PFSK-1 (cell line): Measurements from ENCODE around the gene TMEM161B.
A peak's percentile ranks its signal among the peaks of the same experiment; 100 is the strongest.

Experiments used
- FOXP2 ChIP-seq: optimal IDR thresholded peaks from 2 replicates; pipeline ENCODE3; 2011; ENCODE audit warnings: borderline replicate concordance, control low read depth, inconsistent platforms; ENCODE audit not compliant: insufficient read depth; ENCODE audit errors: extremely low read length, extremely low read depth
- POLR2AphosphoS5 ChIP-seq: IDR thresholded peaks from 2 replicates; pipeline ENCODE4 v1.6.1; 2012; ENCODE audit warnings: low read depth, mild to moderate bottlenecking, control low read depth, low read length, moderate library complexity
- SIN3A ChIP-seq: IDR thresholded peaks from 2 replicates; pipeline ENCODE4 v1.6.1; 2012; ENCODE audit warnings: mild to moderate bottlenecking, low read length, moderate library complexity, borderline replicate concordance; ENCODE audit not compliant: insufficient read depth
- TAF1 ChIP-seq: IDR thresholded peaks from 2 replicates; pipeline ENCODE4 v1.6.1; 2012; ENCODE audit warnings: low read length, control low read depth, borderline replicate concordance; ENCODE audit not compliant: insufficient read depth
- TF ChIP-seq, protein P1 (sequence below), 2 experiments: IDR thresholded peaks; 2 replicates each; pipeline versions ENCODE4 v1.6.1 to v1.8.0; 2011 to 2012; ENCODE audit warnings: low read depth in 2 of 2, low read length in 2 of 2, control low read depth in 1 of 2, inconsistent platforms in 1 of 2, mild to moderate bottlenecking in 1 of 2, moderate library complexity in 1 of 2; ENCODE audit not compliant: insufficient read depth in 1 of 2

The TMEM161B gene

DNA sequence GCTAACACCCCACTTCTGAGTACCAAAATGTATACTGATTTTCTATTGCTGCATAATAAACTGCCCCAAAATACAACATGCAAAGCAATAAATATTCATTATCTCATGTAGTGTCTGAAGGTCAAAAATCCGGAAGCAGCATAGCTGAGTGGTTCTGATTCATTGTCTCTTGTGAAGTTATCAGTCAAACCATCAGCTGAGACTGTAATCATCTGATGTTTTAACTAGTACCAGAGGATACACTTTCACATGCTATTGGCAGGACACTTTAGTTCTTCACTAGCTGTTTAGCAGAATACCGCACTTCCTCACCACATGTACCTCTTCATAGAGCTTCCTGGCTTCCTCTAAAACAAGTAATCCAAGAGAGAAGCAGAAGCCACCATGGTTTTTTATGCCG lies 12.7 kb upstream of the TMEM161B start:
- TF ChIP-seq SIN3A = no peak
- TF ChIP-seq, protein P1, sequence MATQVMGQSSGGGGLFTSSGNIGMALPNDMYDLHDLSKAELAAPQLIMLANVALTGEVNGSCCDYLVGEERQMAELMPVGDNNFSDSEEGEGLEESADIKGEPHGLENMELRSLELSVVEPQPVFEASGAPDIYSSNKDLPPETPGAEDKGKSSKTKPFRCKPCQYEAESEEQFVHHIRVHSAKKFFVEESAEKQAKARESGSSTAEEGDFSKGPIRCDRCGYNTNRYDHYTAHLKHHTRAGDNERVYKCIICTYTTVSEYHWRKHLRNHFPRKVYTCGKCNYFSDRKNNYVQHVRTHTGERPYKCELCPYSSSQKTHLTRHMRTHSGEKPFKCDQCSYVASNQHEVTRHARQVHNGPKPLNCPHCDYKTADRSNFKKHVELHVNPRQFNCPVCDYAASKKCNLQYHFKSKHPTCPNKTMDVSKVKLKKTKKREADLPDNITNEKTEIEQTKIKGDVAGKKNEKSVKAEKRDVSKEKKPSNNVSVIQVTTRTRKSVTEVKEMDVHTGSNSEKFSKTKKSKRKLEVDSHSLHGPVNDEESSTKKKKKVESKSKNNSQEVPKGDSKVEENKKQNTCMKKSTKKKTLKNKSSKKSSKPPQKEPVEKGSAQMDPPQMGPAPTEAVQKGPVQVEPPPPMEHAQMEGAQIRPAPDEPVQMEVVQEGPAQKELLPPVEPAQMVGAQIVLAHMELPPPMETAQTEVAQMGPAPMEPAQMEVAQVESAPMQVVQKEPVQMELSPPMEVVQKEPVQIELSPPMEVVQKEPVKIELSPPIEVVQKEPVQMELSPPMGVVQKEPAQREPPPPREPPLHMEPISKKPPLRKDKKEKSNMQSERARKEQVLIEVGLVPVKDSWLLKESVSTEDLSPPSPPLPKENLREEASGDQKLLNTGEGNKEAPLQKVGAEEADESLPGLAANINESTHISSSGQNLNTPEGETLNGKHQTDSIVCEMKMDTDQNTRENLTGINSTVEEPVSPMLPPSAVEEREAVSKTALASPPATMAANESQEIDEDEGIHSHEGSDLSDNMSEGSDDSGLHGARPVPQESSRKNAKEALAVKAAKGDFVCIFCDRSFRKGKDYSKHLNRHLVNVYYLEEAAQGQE (IDR thresholded peaks at IDR 0.05; ENCODE audit: insufficient read depth in 1 of 2, low read depth in 2 of 2, low read length in 2 of 2) = no peak
- no peak for TF ChIP-seq TAF1
- TF ChIP-seq FOXP2 = no peak
- TF ChIP-seq POLR2AphosphoS5 = no peak

DNA sequence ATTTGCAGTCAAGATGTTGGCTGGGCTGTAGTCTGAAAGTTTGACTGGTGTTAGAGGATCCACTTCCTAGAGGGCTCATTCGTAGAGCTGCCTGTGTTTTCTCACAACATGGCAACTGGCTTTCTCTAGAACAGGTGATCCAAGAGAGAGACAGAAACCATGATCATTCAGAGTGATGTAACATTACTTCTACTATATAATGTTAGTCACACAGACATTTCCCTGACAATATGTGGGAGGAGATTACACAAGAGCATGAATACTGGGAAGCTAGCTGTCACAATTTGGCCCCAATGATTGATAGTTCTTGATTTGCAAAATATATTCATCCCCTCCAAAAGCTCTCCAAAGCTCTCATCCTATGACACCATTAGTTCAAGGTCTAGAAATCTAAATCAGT lies 10.9 kb upstream of the TMEM161B start:
- TF ChIP-seq FOXP2 (no peak), POLR2AphosphoS5 (peak; percentile 16; the same call in 1 of the 2 replicates)

DNA sequence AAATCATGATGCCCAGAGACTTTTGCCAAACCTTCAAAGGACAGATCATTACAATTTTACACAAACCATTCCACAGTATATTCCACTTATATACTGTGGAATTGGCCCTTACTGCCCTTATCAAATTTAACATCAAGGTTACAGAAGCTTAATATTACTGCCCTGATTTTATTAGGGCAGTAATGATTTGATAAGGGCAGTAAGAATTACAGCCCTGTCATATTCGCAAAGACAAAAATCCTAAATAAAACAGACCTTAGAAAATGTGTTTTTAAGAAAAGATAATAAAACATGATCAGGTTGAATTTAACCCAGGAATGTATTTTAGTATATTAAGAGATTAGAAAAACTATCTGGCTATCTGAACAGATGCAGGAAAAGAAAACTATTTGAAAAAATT lies 7.7 kb upstream of the TMEM161B start:
- no peak for TF ChIP-seq FOXP2
- no peak for TF ChIP-seq SIN3A
- TF ChIP-seq POLR2AphosphoS5 = no peak
- TF ChIP-seq, protein P1 (IDR thresholded peaks at IDR 0.05; ENCODE audit: insufficient read depth in 1 of 2, low read depth in 2 of 2, low read length in 2 of 2) = no peak
- no peak for TF ChIP-seq TAF1

DNA sequence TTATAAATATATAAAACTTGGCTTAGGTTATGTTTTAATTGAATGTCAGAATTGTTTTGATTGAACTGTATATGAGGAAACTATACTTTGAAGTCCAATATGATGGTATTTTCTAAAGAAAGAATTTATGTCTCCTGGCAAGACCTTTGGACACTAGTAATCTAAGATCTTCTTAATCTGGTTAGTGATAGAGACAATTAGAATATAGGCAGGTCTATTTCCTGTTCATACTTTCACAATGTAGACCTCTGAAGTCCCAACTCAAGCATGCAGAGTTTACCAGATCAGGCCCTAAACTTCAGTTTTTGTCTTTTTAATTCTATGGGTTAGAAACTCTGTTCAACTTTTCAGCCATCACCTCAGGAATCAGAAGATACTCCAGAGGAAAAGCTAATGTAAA lies 6.9 kb upstream of the TMEM161B start:
- TF ChIP-seq POLR2AphosphoS5 (no peak), SIN3A (no peak), FOXP2 (no peak), TAF1 (no peak)
- TF ChIP-seq, protein P1 (IDR thresholded peaks at IDR 0.05; ENCODE audit: insufficient read depth in 1 of 2, low read depth in 2 of 2, low read length in 2 of 2) = no peak

DNA sequence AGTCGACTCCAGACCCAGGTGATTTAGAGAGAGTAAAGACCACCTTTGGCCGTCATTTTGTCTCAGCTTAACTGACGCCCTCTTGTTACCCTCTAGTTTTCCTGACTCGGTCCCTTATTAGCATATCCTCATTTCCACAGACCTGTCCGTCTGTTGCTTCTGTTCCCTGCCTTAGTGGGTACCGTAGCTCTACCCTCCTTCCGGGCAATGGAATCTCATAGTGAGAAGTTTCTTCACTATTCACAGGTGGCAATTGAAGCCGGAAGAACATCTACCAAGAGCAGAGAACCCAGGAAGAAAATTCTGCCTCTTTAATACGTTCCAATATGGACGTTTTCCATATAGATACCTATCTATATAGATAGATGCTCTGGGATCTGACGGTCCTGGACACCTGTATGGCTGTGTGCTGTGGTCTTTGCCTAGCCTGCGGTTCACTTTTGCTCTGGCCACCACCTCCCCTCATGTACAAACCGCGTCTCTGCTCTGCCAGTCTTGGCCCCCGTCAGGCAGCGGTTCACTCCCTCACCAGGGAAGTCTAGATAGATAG lies 652 bp upstream of the TMEM161B start:
- no peak for TF ChIP-seq FOXP2
- TF ChIP-seq, protein P1 (IDR thresholded peaks at IDR 0.05; ENCODE audit: insufficient read depth in 1 of 2, low read depth in 2 of 2, low read length in 2 of 2) = no peak
- TF ChIP-seq SIN3A = no peak
- no peak for TF ChIP-seq TAF1
- TF ChIP-seq POLR2AphosphoS5 = no peak
